DMS114 treated with DMSO at 0.1 percent for 48 hours (cell line): ENCODE results near the gene SH3D21.
A peak's percentile ranks its signal among the peaks of the same experiment; 100 is the strongest.

Experiments
- DNase-seq: peaks from one replicate; lab custom pipeline; 2025; ENCODE audit not compliant: unreplicated experiment; lab: John Stamatoyannopoulos, UW

The SH3D21 gene

DNA sequence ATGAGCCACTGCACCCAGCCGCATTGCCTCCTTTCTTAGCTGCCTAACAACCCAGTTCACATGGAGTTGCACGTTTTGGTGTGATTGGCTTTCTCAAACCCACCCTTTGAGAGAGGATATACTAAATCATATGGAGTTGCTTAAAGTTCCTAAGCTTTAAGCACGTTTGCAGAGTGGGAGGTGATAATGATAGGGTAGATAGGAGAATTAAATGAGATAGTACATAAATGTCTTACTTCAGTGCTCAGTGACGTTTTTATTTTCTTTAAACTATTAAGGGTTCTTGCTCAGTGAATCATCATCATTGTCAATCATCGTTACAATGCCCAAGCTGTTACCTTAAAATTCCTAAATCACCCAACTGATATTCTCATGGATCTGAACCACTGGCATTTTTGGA, 2.9 kb upstream of the SH3D21 start:
- DNase-seq: no peak

DNA sequence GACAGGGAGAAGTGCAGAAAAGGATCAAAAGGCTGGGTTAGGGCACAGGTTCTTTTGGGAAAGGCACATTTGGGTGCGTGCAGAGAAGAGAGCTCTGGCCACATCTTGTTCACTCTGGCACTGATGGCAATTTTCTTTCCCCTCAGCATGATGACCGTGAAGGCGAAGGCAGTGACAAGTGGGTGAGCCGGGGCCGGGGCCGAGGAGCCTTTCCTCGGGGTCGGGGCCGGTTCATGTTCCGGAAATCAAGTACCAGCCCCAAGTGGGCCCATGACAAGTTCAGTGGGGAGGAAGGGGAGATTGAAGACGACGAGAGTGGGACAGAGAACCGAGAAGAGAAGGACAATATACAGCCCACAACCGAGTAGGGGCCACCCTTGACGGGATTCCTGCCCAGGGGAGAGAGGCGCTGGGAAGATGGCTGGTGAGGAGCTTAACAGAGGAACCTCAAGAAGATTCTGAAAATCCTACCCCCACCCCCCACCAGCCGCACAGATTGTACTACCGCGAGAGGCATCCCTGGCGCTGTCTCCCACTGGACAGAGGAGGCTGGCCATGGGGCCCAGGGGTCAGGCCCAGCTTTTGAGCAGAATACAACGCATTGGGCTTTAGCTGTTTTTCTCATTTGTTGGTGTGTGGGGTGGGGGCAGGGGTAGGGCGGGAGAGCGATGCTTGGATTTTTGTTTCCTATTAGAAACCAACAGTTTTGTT, 2.4 kb upstream of the SH3D21 start:
- no peak for DNase-seq

DNA sequence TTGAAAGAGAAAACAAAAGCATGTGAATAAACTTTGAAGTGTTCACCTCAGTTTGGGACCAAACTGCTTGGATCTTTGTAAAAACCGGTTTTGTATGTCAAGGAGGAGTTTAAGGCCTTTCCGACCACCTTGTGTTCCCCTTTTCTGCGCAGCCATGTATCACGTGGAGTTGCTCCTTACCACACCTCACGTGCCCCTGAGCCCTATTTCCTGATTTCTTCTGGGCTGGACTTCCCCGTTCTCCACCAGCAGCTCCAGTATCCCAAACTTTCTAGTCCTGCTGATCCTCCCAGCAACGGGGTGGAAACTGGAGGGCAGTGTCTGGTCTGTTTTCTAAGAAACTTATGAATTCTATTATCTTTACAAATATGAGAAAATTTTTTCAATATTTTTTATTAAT, 1.6 kb upstream of the SH3D21 start:
- no peak for DNase-seq

DNA sequence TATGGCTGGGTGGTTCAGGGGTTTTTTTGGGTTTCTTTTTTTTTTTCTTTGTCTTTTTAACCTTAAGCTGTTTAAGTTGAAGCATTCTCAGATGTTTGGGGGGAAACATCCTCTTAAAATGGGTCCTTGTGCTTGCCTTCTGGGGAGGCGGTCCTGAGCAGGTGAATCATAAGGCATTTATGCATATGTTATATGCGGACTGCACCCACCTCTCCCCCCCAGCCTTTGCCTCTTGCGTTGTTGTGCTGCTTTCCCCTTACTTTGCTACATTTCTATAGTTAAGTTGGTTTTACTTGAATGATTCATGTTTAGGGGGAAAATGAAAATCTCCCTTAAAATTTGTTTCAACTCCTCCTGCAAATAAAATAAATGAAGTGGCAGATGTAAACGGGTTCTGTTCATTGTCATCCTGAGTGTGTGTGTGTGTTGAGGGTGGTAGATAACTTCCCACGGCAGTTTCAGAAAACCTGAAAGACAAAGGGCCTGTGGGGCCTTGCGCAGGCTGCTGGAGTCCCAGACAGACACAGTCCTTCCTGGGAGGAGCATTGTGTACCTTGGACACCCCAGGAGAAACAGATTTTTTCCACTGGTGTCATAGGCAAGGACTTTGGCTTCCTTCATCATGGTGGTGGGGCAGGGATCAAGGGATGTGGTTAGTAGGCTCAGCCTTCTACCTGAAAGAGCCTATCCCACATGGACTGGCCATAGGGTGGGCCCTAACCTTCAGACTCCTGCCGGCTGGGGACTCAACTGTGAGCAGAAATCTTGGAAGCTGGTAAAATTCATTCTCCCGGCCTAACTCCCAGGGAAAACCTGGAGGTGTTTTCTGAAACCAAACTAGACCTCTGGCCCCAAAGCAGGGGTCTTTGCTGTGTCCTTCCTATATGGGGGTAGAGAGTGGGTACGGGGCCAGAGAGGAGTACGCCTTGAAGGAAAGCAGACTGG, 926 bp upstream of the SH3D21 start:
- DNase-seq: no peak

DNA sequence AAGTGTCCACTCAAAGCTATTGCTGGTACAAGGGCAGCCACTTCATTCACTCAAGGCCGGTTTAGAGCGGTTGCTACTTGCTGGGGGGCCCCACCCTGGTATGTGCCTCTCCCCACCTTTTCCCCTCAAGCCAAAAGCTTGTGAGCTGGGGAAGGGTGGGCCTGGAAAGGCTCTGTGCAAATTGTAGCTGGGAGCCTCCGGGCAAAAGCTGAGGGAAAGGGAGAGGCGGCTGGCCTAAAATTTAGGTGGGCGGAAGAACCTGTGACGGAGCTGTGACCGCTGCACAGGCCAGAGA, 306 bp upstream of the SH3D21 start:
- DNase-seq: no peak

DNA sequence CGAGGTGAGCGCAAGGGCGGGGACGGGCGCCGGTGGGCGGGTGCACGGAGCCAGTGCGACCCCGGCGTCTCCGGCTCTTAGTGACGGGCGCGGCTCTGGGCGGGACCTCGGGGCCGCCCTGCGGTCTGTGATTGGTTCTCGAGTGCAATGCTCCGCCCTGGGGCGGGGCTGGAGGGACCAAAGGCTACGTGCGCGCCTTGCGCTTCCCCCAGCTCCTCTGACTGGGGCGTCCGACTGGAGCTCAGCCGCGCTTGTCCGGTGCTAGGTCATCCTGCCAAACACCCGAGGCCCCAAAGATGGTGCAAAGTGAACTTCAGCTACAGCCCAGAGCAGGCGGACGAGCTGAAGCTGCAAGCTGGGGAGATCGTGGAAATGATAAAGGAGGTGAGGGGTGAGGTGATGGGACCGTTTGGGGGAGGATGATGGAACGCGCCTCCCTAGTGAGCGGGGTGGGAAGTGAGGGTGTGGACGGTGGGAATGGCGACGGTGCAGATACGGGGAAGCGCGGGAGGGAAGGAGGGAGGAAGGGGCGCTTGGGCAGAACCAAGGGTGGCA, 811 bp downstream of the SH3D21 start:
- DNase-seq: peak; percentile 93

DNA sequence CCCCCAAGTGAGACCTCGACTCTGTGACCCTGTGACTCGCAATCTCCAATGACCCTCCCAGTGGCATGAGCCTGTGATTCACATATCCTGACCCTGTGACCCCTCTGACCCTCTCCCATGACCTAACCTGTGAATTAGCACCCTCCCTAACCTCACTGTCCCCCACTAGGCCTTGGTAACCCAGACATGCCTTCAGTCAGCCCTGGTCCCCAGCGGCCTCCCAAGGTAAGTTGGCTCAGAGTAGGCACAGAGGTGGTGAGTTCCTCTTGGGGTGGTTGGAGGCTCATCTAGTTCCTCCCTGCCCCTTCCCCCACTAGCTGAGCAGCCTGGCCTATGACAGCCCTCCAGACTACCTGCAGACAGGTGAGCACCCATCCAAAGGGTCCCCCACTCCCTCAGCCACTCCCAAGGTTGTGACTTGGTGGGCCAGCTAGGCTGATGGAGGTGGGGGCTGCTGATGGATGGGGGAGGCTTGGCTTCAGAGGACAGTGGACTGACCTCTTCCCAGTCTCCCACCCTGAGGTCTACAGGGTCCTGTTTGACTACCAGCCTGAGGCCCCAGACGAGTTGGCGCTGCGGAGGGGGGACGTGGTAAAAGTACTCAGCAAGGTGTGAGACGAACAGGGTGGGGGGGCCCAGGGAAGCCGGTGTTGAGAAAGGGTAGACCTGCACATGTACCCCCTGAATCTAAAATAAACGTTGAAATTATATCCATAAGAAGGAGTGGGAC, 1.6 kb downstream of the SH3D21 start:
- no peak for DNase-seq

DNA sequence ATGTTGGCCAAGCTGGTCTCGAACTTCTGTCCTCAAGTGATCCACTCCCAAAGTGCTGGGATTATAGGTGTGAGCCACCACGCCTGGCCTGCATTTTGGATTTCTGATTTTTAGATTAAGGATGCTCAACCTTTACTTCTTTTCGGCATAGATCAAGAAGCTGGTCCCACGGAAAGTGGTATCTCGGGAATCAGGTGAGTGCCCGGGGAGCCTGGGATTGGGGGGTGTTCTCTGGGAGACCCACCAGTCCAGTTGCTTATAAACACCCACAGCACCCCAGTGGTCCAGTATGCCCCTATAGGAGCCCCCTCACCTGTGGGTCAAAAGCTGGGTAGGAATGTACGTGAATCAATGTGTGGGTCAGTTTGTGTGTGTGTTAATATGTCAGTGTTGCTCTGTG, 3.2 kb downstream of the SH3D21 start:
- no peak for DNase-seq

DNA sequence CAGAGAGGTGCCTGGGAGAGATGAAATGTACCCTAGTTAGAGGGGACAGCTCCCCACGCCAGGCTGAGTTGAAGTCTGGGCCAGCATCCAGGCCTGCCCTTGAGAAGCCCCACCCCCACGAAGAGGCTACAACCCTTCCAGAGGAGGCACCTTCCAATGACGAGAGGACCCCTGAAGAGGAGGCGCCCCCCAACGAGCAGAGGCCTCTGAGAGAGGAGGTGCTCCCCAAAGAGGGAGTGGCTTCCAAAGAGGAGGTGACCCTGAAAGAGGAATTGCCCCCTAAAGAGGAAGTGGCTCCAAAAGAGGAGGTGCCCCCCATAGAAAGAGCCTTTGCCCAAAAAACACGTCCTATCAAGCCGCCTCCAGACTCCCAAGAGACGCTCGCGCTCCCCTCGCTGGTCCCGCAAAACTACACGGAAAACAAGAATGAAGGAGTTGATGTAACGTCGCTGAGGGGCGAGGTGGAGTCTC, 14.2 kb downstream of the SH3D21 start:
- DNase-seq: no peak

DNA sequence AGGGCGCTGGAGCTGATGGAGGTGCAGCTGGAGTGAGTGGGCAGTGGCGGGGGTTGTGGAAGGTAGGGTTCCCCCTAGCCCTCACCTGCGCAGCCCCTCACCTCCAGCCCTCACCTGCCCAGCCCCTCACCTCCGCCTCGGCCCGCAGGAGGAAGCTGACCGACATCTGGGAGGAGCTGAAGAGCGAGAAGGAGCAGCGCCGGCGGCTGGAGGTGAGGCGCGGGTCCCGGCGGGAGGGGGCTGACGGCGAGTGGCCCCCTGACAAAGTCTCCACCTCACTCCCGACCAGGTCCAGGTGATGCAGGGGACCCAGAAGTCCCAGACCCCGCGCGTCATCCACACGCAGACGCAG, 14.6 kb downstream of the SH3D21 start:
- DNase-seq: no peak

DNA sequence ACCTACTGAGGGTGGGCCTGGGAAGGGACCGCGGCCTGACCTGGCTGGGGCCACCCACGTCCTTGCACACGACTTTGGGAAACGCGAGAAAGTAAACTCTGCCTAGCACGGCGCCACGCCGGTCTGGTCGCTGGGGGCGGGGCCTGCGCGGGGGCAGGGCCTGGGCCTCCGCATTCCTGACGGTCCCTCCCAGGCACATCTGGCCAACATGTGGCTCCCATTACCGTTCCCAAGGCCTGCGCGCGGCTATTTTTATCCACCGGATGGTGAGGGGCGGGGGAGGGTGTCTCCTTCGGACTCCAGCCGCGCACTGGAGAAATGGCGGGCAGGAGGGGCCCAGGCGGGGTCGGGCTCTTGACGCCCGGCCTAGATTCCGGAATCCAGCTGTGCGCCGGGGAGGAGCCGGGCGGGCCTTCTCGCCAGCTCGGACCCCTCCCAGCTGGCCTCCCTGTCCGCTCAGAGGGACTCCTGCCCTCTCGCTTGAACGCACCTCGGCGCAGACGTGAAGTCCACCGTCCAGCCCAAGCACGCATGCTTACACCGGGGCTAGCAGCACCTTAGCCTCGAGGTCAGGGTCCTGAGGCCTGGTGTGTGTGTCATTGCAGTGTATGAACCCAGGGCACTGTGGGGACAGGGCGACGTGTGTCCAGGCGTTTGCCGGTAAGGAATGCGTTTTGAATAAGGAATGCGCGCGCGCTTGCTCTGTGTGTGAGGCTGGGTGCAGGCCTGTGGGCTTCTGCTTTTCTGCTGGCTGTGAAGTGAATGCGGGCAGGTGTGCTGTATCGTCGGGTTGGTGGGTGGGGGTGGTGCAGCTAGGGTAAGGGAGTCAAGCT, 15.2 kb downstream of the SH3D21 start:
- DNase-seq: no peak

DNA sequence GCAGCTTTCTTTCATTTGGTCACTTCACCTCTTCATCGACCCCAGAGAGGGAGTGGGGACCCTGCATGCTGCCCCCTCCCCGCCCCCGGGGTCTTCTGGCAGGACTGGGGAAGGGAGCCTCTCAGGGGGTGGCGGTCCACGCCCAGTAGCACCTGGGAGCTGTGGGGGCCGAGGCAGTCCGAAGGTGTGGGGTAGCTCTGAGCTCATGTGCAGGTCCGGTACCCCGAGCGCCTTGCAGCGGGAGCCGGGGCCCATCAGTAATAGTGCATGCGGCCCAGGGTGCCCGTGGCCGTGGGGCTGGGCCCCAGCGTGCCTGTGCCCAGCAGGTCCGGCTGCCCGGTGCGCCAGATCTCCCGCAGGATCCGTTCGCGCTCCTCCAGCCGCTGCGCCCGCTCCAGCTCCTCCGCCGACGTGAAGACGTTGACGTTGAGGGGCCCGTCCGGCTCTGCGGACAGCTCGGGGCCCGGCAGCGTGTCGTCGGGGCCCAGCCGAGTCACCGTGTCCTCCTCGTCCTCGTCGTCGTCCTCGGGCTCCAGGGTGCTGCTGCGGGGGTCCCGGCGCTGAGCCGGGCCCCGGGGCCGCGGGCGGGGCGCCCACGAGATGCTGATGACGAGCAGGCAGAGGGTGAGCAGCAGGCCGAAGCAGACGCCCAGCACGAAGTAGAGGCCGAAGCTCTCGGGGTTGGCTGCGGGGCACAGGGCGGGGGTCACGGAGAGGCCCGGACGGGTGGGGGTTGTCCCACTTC, 16.0 kb downstream of the SH3D21 start:
- DNase-seq: no peak

DNA sequence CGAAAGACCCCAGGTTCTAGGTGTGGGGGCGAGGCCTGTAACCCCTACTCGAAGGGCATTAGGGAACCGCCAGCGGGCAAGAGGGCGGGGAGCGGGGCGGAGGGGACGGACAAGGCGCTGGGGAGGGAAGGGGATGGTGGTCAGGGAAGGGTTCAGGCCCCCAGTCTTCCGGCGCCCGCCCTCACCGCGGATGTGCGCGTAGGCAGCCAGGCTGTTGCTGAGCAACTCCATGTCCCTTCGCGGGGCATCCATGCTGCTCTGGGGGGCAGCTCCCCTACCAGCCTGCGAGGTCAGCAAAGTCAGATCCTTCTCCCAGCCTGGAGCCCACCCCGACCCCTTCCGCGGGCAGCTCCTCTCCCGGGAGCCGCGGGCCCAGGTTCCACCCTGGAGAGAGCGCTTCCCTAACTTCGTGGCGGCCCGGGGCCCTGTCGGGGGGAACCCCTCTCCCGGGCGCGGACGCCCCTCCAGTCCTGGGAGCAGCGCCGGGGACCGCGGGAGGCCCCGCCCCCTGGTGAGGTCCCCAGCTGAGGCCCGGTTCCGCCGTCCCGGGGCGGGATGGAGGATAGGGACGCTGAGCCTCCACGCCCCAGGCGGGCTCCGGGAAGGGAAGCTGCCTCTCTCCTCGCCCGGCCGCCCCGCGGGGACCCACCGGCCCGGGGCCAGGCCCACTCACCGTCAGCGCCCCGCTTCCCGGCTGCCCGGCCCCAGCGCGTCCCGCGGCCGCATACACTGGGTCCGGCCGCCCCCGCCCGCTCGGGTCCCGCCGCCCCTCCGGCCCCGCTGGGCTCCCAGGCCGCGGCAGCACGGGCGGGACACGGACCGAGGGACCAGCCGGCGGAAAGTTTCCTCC, 16.8 kb downstream of the SH3D21 start:
- peak; percentile 19 for DNase-seq

DNA sequence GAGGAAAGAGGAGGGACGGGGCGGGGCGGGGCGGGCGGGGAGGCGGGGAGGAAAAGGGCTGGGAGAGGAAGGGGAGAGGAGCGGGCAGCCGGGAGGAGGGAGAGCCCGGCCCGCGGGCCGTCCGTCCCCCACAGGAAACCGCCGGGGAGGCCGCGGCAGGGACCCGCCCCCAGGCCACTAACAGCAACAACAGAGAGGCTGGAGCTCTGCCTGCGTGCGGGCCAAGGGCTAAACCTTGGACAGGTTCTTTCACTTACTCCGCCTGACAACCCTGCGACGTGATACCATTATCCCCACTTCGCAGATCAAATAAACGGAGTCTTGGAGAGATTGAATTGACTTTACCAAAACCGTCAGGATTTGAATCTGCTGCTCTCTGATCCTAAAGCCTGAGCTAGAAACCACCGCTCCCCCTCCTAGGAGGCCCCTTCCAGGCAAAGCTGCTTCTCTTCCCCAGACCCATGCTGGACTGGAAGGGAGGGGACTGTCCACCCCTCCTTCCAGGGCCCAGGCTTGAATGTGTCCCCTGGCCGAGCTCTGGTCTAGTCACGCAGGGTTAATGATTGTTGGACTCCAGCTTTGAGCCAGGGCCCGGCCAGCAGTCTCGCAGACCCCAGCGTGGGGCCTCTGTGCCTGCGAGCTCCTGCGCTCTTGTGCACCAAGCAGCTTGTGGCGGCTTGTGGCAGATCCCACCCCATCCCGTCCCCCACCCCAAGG, 17.6 kb downstream of the SH3D21 start, which contains the start of gene EVA1B:
EVA1B (minus strand) TSS at position 10 of the 717 bp plus-strand sequence. CDS start 608 bp downstream, outside the sequence.
- DNase-seq: peak; percentile 46

DNA sequence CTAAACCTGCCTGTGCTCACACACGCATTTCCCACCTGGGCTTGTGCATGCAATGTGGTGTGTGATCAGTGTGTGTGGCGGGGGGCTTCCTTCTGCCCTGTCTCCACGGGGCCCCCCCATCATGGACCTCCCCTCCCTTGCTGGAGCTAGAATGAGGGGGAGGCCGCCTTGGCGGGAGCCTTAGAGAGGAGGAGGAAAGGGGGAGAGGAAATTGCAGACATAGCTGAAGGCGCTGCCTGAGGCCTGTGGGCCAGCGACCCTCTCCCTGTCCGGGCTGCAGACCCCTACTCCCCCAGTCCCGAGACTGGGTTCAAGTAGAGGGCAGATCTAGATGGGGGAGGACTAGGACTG, 18.2 kb downstream of the SH3D21 start:
- DNase-seq: no peak

DNA sequence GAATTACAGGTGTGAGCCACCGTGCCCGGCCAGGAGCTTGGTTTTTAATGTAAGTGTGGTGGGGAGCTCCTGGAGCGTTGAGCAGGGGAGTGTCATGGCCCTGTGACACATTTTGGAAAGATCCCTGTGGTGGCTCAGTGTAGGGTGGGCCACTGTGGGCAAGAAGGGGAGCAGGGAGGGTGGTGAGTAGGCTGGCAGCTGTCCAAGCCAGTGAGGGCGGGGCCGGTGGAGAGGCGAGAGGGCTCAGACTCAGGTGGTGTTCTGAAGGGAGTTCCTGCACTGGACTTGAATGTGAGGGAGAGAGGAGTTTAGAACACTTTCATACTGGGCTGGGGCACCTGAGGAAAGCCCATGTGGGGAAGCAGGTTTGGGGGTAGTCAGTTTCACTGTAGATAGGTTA, 20.3 kb downstream of the SH3D21 start:
- DNase-seq: no peak

DNA sequence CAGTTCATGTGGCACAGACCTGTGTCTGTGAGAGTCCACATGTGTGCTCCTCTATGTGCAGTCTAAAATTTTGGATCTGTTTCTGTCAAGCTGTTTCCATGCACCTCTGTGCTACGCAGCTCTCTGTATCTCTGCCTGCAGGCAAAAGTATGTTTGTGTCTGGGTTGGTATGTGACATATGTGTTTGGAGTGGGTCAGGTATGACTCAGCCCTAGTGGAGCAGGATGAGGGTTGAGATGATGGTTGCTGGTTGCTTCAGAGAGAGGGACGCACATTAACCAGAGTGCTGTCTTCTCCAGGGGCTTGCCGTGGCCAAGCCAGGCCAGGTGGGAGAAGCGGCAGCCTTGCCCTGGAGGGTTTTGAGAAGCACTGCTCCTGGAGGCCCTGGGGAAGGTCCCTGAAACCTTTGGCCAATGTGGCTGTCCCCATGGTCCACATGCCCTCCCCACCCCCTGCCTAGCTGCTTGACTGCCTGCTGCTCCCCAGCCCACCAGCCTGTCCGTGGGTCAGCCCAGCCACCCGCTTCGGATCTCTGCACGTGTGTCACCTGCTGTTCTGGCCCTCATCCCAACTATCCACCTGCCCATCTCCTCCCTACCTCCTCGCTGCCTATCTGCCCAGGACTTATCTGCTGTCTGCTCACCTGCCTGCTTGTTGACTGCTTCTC, 21.4 kb downstream of the SH3D21 start:
- DNase-seq: no peak

DNA sequence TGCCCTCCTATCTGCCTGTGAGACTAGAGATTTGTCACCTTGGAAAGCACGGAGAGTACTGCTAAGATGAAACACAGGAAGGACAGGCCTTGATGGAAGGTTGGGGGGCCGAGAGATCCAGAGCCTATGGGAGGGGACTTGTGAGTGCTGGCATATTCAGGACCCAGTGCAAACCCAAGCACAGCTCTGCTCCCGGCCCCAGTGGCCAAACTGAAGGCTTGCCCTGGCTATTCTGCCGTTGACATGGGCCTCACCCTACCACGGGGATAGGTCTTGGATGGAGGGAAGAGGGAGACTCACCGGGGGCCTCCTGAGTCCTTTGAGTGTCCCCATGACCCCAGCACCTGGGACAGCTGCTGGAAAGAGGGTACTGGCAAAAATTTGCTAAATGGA, 21.9 kb downstream of the SH3D21 start:
- DNase-seq: no peak
